Upper lobe of left lung (tissue), 4 donors: ENCODE measurements around the gene PTBP3.

Experiments used
- EP300 ChIP-seq, 4 donors: sonication (generic); formaldehyde crosslinking; IDR thresholded peaks; one replicate each; pipeline ENCODE4 v1.5.1; 2017; ENCODE audit warnings: antibody characterized with exemption in 4 of 4, control low read depth in 2 of 4
- POLR2A ChIP-seq, 4 donors: fragments of 450-650 bp; IDR thresholded peaks; one replicate each; pipeline ENCODE4 v1.5.1; 2016 to 2017; ENCODE audit warnings: antibody characterized with exemption in 4 of 4, mild to moderate bottlenecking in 2 of 4
- TF ChIP-seq, protein P1 (sequence below), 6 experiments: fragments of 450-650 bp in 4 of 6; fragments of 200-600 bp in 2 of 6; sonication (generic) in 2 of 6; IDR thresholded peaks; one replicate each; pipeline ENCODE4 v1.5.1; 2016 to 2019; ENCODE audit warnings: antibody characterized with exemption in 6 of 6

DNA sequence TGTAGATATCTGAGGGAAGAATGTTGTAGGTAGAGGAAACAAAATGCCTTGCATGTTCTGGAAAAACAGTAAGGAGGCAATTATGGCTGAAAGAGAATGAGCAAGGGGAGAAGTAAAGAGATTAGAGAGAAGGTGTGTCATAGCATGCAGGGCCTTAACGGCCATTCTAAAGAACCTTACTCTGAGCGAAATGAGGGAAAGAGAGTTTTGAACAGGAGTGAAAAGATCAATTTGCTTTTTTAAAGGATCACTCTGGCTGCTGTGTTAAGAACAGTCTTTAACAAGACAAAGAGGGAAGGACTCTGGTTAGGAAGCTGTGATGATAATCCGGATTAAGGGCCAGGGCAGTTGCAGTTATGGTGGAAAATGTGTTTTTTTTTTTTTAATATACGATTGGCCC lies 22.6 kb downstream of the PTBP3 start:
- TF ChIP-seq, protein P1, sequence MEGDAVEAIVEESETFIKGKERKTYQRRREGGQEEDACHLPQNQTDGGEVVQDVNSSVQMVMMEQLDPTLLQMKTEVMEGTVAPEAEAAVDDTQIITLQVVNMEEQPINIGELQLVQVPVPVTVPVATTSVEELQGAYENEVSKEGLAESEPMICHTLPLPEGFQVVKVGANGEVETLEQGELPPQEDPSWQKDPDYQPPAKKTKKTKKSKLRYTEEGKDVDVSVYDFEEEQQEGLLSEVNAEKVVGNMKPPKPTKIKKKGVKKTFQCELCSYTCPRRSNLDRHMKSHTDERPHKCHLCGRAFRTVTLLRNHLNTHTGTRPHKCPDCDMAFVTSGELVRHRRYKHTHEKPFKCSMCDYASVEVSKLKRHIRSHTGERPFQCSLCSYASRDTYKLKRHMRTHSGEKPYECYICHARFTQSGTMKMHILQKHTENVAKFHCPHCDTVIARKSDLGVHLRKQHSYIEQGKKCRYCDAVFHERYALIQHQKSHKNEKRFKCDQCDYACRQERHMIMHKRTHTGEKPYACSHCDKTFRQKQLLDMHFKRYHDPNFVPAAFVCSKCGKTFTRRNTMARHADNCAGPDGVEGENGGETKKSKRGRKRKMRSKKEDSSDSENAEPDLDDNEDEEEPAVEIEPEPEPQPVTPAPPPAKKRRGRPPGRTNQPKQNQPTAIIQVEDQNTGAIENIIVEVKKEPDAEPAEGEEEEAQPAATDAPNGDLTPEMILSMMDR (IDR thresholded peaks at IDR 0.05) = no peak
- no peak for TF ChIP-seq POLR2A (IDR thresholded peaks at IDR 0.05)
- no peak for TF ChIP-seq EP300 (IDR thresholded peaks at IDR 0.05)
